SJCRH30 (cell line): Measurements from ENCODE around the gene PCDHA6. TPM values are rescaled to one million over a fixed set of nuclear protein-coding genes. Genes with fewer than 3 reads are reported as not detected.
"Not testable (repeated sequence)": the region's sequence is repeated elsewhere in the genome, so short reads cannot be mapped to it uniquely, and the experiment has no call there.

Source experiments
- DNase-seq, 2 experiments: peaks; one replicate each; pipeline ENCODE4 v3.0.0-alpha.2; 2015 to 2020
- H3K27ac ChIP-seq: fragments of 250-450 bp; sonication (Bioruptor Pico); 2 replicates; pipeline ENCODE4 v1.5.1; 2020; ENCODE audit warnings: mild to moderate bottlenecking, moderate library complexity
- H3K27me3 ChIP-seq: fragments of 250-450 bp; sonication (Bioruptor Pico); 2 replicates; pipeline ENCODE4 v1.5.1; 2020; ENCODE audit warnings: mild to moderate bottlenecking, moderate library complexity
- H3K36me3 ChIP-seq: fragments of 250-450 bp; sonication (Bioruptor Pico); 2 replicates; pipeline ENCODE4 v1.5.1; 2020; ENCODE audit warnings: mild to moderate bottlenecking, moderate library complexity
- H3K4me1 ChIP-seq: fragments of 250-450 bp; sonication (Bioruptor Pico); 2 replicates; pipeline ENCODE4 v1.5.1; 2020; ENCODE audit warnings: mild to moderate bottlenecking, moderate library complexity
- H3K4me3 ChIP-seq: fragments of 250-450 bp; sonication (Bioruptor Pico); 2 replicates; pipeline ENCODE4 v1.5.1; 2020; ENCODE audit warnings: mild to moderate bottlenecking, moderate library complexity
- H3K9me3 ChIP-seq: fragments of 250-450 bp; sonication (Bioruptor Pico); replicated peaks from 2 replicates; pipeline ENCODE4 v1.5.1; 2020; ENCODE audit warnings: mild to moderate bottlenecking, moderate library complexity
- total RNA-seq: library from RNA; depleted of rRNA; stranded (reverse); fragments of >200 nt; shearing (Covaris generic); gene quantifications from 2 replicates; pipeline ENCODE4 v1.2.3, GENCODE V29; 2014

The PCDHA6 gene
- total RNA-seq, 1 experiment from 2014 or later, result 0.10 TPM

DNA sequence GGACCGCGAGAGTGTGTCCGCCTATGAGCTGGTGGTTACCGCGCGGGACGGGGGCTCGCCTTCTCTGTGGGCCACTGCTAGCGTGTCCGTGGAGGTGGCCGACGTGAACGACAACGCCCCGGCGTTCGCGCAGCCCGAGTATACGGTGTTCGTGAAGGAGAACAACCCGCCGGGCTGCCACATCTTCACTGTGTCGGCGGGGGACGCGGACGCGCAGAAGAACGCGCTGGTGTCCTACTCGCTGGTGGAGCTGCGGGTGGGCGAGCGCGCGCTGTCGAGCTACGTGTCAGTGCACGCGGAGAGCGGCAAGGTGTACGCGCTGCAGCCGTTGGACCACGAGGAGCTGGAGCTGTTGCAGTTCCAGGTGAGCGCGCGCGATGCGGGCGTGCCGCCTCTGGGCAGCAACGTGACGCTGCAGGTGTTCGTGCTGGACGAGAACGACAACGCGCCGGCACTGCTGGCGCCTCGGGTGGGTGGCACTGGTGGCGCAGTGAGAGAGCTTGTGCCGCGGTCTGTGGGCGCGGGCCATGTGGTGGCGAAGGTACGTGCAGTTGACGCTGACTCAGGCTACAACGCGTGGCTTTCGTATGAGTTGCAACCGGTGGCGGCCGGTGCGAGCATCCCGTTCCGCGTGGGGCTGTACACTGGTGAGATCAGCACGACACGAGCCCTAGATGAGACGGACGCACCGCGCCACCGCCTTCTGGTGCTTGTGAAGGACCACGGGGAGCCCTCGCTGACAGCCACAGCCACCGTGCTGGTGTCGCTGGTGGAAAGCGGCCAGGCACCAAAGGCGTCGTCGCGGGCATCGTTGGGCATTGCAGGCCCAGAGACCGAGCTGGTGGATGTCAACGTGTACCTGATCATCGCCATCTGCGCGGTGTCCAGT lies 8.1 kb downstream of the PCDHA6 start:
- no peak overlapping the region for H3K27ac ChIP-seq
- no peaks in the 10 kb centered on the region for H3K9me3 ChIP-seq
- H3K4me1 ChIP-seq, result no peaks in the 10 kb centered on the region
- no peaks in the 10 kb centered on the region for H3K36me3 ChIP-seq
- no peak for DNase-seq
- no peaks in the 10 kb centered on the region for H3K27me3 ChIP-seq
- H3K4me3 ChIP-seq, result no peak overlapping the region

DNA sequence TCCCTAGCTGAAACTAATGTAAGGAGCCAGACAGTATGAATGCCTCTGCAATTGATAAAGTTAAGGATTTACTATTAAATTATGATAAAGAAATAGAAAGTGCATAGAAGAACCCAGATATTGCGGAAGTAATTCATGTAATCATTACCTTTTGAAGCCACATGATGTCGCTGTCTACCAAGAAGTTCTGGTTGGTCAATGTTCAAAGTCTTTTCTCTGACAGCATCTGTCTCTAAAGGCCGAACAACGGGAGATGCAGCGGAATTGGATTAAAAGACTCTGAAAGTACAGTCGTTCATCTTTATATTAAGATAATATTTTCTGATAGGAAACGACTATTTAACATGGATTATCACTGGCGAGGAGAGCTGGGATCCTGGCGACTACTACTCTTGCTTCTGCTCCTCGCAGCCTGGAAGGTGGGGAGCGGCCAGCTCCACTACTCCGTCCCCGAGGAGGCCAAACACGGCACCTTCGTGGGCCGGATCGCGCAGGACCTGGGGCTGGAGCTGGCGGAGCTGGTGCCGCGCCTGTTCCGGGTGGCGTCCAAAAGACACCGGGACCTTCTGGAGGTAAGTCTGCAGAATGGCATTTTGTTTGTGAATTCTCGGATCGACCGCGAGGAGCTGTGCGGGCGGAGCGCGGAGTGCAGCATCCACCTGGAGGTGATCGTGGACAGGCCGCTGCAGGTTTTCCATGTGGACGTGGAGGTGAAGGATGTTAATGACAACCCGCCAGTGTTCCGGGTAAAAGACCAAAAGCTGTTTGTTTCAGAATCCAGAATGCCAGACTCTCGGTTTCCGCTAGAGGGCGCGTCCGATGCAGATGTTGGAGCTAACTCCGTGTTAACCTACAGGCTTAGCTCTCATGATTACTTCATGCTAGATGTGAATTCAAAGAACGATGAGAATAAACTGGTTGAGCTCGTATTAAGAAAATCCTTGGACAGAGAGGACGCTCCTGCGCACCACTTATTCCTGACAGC lies 13.5 kb downstream of the PCDHA6 start, which contains the start of gene PCDHA8:
TSS of gene PCDHA8 (plus strand) at position 210 of the 985 bp plus-strand sequence. CDS start at position 345, 135 bp downstream.
- DNase-seq, result peak in 1 of 2 experiments; percentile 62
- no peaks in the 10 kb centered on the region for H3K36me3 ChIP-seq
- H3K27me3 ChIP-seq, result no peaks in the 10 kb centered on the region
- H3K4me3 ChIP-seq, result no peak within 1 kb of the TSS
- no peaks in the 10 kb centered on the region for H3K4me1 ChIP-seq
- H3K27ac ChIP-seq, result no peak within 1 kb of the TSS
- H3K9me3 ChIP-seq, result no peaks in the 10 kb centered on the region; the same call in 1 of the 2 replicates

DNA sequence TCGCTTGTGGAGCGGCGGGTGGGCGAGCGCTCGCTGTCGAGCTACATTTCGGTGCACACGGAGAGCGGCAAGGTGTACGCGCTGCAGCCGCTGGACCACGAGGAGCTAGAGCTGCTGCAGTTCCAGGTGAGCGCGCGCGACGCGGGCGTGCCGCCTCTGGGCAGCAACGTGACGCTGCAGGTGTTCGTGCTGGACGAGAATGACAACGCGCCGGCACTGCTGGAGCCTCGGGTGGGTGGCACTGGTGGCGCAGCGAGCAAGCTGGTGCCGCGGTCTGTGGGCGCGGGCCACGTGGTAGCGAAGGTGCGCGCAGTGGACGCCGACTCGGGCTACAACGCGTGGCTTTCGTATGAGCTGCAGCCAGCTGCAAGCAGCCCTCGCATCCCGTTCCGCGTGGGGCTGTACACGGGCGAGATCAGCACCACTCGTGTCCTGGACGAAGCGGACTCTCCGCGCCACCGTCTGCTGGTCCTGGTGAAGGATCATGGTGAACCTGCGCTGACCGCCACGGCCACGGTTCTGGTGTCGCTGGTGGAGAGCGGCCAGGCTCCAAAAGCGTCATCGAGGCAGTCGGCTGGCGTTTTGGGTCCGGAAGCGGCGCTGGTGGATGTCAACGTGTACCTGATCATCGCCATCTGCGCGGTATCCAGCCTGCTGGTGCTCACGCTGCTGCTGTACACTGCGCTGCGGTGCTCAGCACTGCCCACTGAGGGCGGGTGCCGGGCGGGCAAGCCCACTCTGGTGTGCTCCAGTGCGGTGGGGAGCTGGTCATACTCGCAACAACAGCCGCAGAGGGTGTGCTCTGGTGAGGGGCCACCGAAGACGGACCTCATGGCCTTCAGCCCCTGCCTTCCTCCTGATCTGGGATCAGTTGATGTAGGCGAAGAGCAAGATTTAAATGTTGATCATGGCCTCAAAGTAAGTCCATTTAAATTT lies 15.3 kb downstream of the PCDHA6 start:
- Histone ChIP-seq H3K27me3 (no peaks in the 10 kb centered on the region), H3K27ac (no peak overlapping the region), H3K4me3 (no peak overlapping the region), H3K36me3 (no peaks in the 10 kb centered on the region), H3K4me1 (no peaks in the 10 kb centered on the region), H3K9me3 (no peaks in the 10 kb centered on the region; the same call in 1 of the 2 replicates)
- DNase-seq, result no peak

GRCh38 chr5:140848139-140849102 lies 20.7 kb downstream of the PCDHA6 start, which contains the start of gene PCDHA9:
TSS of gene PCDHA9 (plus strand) at chr5:140848382. CDS start at chr5:140848496, 114 bp downstream.
- DNase-seq, result peak in 1 of 2 experiments; percentile 1
- not testable (repeated sequence) for H3K27me3 ChIP-seq, H3K9me3 ChIP-seq, H3K36me3 ChIP-seq, H3K4me1 ChIP-seq, H3K27ac ChIP-seq, H3K4me3 ChIP-seq

DNA sequence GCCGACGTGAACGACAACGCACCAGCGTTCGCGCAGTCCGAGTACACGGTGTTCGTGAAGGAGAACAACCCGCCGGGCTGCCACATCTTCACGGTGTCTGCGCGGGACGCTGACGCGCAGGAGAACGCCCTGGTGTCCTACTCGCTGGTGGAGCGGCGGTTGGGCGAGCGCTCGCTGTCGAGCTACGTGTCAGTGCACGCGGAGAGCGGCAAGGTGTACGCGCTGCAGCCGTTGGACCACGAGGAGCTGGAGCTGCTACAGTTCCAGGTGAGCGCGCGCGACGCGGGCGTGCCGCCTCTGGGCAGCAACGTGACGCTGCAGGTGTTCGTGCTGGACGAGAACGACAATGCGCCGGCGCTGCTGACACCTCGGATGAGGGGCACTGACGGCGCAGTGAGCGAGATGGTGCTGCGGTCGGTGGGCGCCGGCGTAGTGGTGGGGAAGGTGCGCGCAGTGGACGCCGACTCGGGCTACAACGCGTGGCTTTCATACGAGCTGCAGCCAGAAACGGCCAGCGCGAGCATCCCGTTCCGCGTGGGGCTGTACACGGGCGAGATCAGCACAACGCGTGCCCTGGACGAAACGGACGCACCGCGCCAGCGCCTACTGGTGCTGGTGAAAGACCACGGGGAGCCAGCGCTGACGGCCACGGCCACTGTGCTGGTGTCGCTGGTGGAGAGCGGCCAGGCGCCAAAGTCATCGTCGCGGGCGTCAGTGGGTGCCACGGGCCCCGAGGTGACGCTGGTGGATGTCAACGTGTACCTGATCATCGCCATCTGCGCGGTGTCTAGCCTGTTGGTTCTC lies 22.3 kb downstream of the PCDHA6 start:
- not testable (repeated sequence) for H3K4me1 ChIP-seq, H3K27ac ChIP-seq, H3K36me3 ChIP-seq, DNase-seq, H3K4me3 ChIP-seq, H3K9me3 ChIP-seq, H3K27me3 ChIP-seq

DNA sequence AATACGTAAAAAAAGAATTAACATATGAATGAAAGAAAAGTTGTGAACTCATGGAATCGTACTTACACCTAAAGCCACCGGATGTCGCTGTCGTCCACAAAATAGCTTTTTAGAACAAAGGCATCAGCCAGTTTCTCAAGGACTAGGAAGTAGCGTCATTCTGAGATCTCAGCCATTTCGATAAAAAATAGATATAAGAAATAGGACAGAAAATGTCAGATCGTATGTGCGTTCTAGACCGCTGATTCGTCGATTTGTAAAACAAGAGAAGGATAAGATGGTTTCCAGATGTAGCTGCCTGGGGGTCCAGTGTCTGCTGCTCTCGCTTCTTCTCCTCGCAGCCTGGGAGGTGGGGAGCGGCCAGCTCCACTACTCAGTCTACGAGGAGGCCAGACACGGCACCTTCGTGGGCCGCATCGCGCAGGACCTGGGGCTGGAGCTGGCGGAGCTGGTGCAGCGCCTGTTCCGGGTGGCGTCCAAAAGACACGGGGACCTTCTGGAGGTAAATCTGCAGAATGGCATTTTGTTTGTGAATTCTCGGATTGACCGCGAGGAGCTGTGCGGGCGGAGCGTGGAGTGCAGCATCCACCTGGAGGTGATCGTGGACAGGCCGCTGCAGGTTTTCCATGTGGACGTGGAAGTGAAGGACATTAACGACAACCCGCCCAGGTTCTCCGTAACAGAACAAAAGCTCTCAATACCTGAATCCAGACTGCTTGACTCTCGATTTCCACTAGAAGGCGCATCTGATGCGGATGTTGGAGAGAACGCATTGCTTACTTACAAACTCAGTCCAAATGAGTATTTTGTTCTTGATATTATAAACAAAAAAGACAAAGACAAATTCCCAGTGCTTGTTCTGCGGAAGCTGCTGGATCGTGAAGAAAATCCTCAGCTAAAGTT lies 28.3 kb downstream of the PCDHA6 start, which contains the start of gene PCDHA10:
TSS of gene PCDHA10 (plus strand) at position 126 of the 903 bp plus-strand sequence. CDS start at position 278, 152 bp downstream.
- no peaks in the 10 kb centered on the region for H3K9me3 ChIP-seq
- no peaks in the 10 kb centered on the region for H3K27me3 ChIP-seq
- H3K36me3 ChIP-seq, result no peaks in the 10 kb centered on the region
- no peak within 1 kb of the TSS for H3K4me3 ChIP-seq
- H3K27ac ChIP-seq, result no peak within 1 kb of the TSS
- H3K4me1 ChIP-seq, result no peaks in the 10 kb centered on the region
- peak in 1 of 2 experiments; percentile 58 for DNase-seq

GRCh38 chr5:140857177-140857986 lies 29.6 kb downstream of the PCDHA6 start:
- Histone ChIP-seq H3K27ac (no peak overlapping the region), H3K27me3 (no peaks in the 10 kb centered on the region), H3K4me3 (no peak overlapping the region), H3K4me1 (no peaks in the 10 kb centered on the region), H3K36me3 (no peaks in the 10 kb centered on the region), H3K9me3 (no peaks in the 10 kb centered on the region)
- DNase-seq, result no peak

DNA sequence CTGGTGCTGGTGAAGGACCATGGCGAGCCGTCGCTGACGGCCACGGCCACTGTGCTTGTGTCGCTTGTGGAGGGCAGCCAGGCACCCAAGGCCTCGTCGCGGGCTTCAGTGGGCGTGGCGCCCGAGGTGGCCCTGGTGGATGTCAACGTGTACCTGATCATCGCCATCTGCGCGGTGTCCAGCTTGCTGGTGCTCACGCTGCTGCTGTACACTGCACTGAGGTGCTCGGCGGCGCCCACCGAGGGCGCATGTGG lies 30.2 kb downstream of the PCDHA6 start:
- no peak for DNase-seq
- no peak overlapping the region for H3K27ac ChIP-seq
- H3K4me1 ChIP-seq, result no peaks in the 10 kb centered on the region
- no peaks in the 10 kb centered on the region for H3K36me3 ChIP-seq
- H3K9me3 ChIP-seq, result no peaks in the 10 kb centered on the region
- H3K27me3 ChIP-seq, result no peaks in the 10 kb centered on the region
- no peak overlapping the region for H3K4me3 ChIP-seq

- Histone ChIP-seq H3K4me1 (no peaks in the 10 kb centered on the region), H3K27me3 (no peaks in the 10 kb centered on the region), H3K27ac (no peak overlapping the region), H3K36me3 (no peaks in the 10 kb centered on the region), H3K9me3 (no peaks in the 10 kb centered on the region), H3K4me3 (no peak overlapping the region)
- DNase-seq, result no peak
Observed at GRCh38 chr5:140862441-140863295, 34.9 kb downstream of the PCDHA6 start.

- Histone ChIP-seq H3K27me3 (no peaks in the 10 kb centered on the region), H3K27ac (no peak within 1 kb of the TSS), H3K36me3 (no peaks in the 10 kb centered on the region), H3K4me3 (no peak within 1 kb of the TSS), H3K4me1 (no peaks in the 10 kb centered on the region), H3K9me3 (no peaks in the 10 kb centered on the region)
- peak in 1 of 2 experiments; percentile 9 for DNase-seq
Observed at GRCh38 chr5:140868721-140869554, 41.2 kb downstream of the PCDHA6 start, which contains the start of gene PCDHA11. TSS of gene PCDHA11 (plus strand) at chr5:140868957. CDS start at chr5:140869104, 147 bp downstream.
